ENCODE measurements around the gene GOLPH3. TPM values are rescaled to one million over a fixed set of nuclear protein-coding genes. Genes with fewer than 3 reads are reported as not detected.

Gene GOLPH3
- total RNA-seq, 2 donors from 2014 or later = 128 to 130 TPM

DNA sequence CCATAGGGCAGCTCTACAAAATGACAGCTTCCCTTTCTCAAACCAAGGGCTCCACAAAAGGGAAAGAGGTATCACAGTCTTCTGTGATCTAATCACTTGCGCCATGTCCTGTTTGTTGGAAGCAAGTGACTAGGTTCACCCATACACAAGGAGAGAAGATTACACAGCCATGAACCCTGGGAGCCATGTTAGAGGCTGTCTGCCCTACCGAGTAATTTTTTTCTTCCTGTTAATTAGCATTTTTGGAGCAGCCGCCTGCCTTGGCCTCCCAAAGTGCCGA is 33.2 kb upstream of the GOLPH3 start:
- intact Hi-C loops (cut with DNase I) = no loop called here
- no peaks in the 10 kb centered on the region for H3K9me3 ChIP-seq
- no peak overlapping the region for H3K9ac ChIP-seq (ENCODE audit: low read depth in 2 of 2, low read length in 2 of 2)
- no peak overlapping the region for H3K27ac ChIP-seq
- H3K4me3 ChIP-seq = no peak overlapping the region
- H3K27me3 ChIP-seq = no peaks in the 10 kb centered on the region
- no peaks in the 10 kb centered on the region for H3K4me1 ChIP-seq
- H3K36me3 ChIP-seq = no peaks in the 10 kb centered on the region
- no peak for DNase-seq
- TF ChIP-seq, protein P1, sequence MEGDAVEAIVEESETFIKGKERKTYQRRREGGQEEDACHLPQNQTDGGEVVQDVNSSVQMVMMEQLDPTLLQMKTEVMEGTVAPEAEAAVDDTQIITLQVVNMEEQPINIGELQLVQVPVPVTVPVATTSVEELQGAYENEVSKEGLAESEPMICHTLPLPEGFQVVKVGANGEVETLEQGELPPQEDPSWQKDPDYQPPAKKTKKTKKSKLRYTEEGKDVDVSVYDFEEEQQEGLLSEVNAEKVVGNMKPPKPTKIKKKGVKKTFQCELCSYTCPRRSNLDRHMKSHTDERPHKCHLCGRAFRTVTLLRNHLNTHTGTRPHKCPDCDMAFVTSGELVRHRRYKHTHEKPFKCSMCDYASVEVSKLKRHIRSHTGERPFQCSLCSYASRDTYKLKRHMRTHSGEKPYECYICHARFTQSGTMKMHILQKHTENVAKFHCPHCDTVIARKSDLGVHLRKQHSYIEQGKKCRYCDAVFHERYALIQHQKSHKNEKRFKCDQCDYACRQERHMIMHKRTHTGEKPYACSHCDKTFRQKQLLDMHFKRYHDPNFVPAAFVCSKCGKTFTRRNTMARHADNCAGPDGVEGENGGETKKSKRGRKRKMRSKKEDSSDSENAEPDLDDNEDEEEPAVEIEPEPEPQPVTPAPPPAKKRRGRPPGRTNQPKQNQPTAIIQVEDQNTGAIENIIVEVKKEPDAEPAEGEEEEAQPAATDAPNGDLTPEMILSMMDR (IDR thresholded peaks at IDR 0.05) = no peak

DNA sequence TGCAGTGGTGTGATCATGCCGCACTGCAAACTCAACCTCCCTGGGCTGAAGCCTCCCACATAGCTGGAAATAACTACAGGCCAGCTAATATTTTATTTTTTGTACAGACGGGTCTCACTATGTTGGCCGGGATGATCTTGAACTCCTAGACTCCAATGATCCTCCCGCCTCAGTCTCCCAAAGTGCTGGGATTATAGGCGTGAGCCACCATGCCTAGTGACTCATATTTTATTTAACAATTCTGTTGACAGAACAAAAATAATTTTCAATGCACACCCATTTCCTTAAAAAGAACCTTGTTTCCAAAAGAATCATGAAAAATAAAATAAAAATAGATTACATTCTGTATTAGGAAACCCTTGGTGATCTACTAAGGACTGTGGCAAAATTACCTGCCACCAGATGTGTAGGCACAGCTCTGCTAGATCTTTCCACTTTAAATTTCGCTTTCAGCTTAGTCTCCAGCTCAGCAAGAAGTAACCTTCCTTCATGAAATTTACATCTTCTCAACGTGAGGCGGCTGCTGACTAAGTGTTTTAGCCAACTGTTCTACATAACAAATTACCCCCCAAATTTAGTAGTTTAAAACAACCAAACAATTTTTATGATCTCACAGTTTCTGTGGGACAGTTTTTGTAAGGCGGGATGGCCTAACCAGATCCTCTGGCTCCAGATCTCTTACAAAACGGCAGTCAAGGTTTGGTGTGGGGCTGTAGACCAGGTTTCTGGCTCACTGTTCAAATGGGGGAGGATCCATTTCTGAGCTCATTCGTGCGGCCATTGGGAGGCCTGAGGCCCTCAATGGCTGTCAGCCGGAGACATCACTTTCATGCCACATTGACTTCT is 32.6 kb upstream of the GOLPH3 start:
- H3K4me1 ChIP-seq = no peaks in the 10 kb centered on the region
- intact Hi-C loops (cut with DNase I) = no loop called here
- TF ChIP-seq, protein P1 (IDR thresholded peaks at IDR 0.05) = no peak
- H3K27me3 ChIP-seq = no peaks in the 10 kb centered on the region
- H3K4me3 ChIP-seq = no peak overlapping the region
- H3K9me3 ChIP-seq = no peaks in the 10 kb centered on the region
- DNase-seq = no peak
- H3K36me3 ChIP-seq = no peaks in the 10 kb centered on the region
- H3K9ac ChIP-seq (ENCODE audit: low read depth in 2 of 2, low read length in 2 of 2) = no peak overlapping the region
- H3K27ac ChIP-seq = no peak overlapping the region

DNA sequence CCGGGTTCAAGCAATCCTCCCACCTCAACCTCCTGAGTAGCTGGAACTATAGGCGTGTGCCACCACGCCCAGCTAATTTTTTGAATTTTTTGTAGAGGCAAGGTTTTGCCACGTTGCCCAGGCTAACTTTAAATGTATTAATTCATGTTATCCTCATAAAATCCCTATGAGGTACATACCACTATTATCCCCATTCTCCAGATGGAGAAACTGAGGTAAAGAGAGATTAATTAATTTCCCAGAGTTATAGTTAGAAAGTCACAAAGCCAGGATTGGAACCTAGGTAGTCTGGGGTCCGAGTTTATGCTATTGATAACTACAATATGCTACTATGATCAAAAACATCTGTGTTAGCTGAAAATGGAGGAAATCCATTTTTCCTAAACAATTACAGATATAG is 31.9 kb upstream of the GOLPH3 start:
- Histone ChIP-seq H3K9me3 (no peaks in the 10 kb centered on the region), H3K4me1 (no peaks in the 10 kb centered on the region), H3K27ac (no peak overlapping the region), H3K27me3 (no peaks in the 10 kb centered on the region), H3K4me3 (no peak overlapping the region), H3K36me3 (no peaks in the 10 kb centered on the region), H3K9ac (ENCODE audit: low read depth in 2 of 2, low read length in 2 of 2) (no peak overlapping the region)
- DNase-seq = no peak
- intact Hi-C loops (cut with DNase I) = no loop called here
- TF ChIP-seq, protein P1 (IDR thresholded peaks at IDR 0.05) = no peak

DNA sequence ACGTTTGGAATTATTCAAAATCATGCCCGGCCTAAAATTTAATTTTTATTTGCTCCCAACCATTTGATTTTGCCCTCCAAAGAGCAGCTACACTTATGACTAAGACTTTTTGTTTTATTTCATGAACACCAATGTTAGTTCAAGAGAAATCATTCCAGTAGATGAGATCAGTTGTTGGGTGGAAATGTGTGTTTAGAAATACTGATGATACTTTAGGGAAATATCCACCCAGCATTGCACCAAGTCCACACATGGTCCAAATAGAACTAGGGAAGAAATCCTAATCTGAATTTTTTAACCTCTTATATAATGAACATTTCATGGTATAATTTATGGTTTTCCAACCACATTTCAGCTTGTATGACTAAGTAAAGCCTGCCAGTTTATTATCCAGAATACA is 28.3 kb upstream of the GOLPH3 start:
- Histone ChIP-seq H3K36me3 (no peaks in the 10 kb centered on the region), H3K9me3 (no peaks in the 10 kb centered on the region), H3K4me3 (no peak overlapping the region), H3K9ac (ENCODE audit: low read depth in 2 of 2, low read length in 2 of 2) (no peak overlapping the region), H3K27me3 (no peaks in the 10 kb centered on the region), H3K27ac (no peak overlapping the region), H3K4me1 (no peaks in the 10 kb centered on the region)
- intact Hi-C loops (cut with DNase I) = no loop called here
- TF ChIP-seq, protein P1 (IDR thresholded peaks at IDR 0.05) = no peak
- no peak for DNase-seq

DNA sequence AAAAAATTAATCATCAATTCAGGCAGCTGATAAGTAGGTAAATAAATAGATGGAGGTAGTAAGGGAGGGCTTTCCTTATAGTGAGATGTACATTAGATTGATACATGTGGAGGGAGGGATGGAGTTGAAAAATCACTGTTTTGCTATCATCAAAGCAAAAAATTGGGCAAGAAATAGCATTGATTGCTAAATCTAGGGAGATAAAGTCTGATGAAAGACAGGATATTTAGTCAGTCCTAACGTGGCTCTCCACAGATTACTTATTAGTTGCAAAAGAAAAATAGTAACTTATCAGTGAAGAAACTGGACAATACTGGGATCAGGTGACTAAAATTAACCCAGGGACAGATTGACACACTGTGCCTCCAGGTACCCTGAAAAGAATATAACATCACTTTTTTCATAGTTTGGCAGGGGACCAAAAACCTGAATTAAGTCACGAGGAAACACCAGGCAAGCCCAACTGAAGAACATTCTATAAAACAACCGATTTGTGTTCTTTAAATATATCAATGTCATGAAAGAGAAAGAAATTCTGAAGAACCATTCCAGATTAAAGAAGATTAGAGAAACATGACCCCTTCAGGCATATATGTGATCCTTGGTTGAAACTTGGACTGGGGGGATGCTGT is 27.1 kb upstream of the GOLPH3 start:
- Histone ChIP-seq H3K27me3 (no peaks in the 10 kb centered on the region), H3K9ac (ENCODE audit: low read depth in 2 of 2, low read length in 2 of 2) (no peak overlapping the region), H3K27ac (no peak overlapping the region), H3K36me3 (no peaks in the 10 kb centered on the region), H3K9me3 (no peaks in the 10 kb centered on the region), H3K4me3 (no peak overlapping the region), H3K4me1 (no peaks in the 10 kb centered on the region)
- TF ChIP-seq, protein P1 (IDR thresholded peaks at IDR 0.05) = no peak
- DNase-seq = no peak
- intact Hi-C loops (cut with DNase I) = no loop called here
